ENCODE measurements around the gene ALG6.

The ALG6 gene

DNA sequence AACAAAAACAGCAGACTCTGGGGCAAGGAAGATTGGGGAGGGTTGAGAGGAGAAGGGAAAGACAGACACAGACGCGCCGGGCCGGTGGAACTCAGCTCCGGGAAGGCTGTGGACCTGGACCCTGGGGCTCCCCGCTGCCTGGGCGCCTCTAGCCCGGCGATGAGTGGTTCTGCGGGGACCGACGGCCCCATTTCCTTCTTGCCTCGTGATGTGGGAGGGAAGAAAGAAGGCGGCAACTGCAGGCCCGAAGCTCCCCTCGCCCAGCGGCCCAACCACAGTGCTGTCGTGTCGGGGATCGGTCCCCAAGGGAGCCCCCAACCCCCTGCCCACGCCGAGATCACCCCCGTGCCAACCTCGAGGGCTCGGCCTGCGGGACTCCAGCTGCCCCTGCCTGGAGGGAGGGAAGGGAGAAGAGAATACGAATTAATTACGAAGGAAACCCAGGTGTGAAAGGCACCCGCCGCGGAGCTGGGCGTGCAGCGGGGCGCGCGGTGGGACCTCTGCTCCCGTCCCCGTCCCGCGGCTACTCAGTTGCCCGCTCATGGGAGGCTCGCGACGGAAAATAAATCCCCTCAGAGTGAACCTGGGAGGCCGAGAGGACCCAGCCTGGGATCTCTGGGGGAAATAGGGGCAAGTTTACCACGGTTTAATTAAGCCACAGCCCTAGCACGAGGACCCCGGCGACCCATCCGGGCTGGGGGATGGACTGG is 37.7 kb upstream of the ALG6 start:
- TF ChIP-seq, protein P1, sequence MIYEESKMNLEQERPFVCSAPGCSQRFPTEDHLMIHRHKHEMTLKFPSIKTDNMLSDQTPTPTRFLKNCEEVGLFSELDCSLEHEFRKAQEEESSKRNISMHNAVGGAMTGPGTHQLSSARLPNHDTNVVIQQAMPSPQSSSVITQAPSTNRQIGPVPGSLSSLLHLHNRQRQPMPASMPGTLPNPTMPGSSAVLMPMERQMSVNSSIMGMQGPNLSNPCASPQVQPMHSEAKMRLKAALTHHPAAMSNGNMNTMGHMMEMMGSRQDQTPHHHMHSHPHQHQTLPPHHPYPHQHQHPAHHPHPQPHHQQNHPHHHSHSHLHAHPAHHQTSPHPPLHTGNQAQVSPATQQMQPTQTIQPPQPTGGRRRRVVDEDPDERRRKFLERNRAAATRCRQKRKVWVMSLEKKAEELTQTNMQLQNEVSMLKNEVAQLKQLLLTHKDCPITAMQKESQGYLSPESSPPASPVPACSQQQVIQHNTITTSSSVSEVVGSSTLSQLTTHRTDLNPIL (CRISPR knock-in tag; IDR thresholded peaks at IDR 0.05; ENCODE audit: low read depth) = no peak
- TF ChIP-seq ESRRG (CRISPR knock-in tag; IDR thresholded peaks at IDR 0.05) (no peak), ZFP3 (CRISPR knock-in tag; IDR thresholded peaks at IDR 0.05) (no peak), ZNF565 (CRISPR knock-in tag; conservative IDR thresholded peaks at IDR 0.05; ENCODE audit: low read depth) (no peak), SNAI2 (CRISPR knock-in tag; IDR thresholded peaks at IDR 0.05) (no peak), ISL1 (CRISPR knock-in tag; IDR thresholded peaks at IDR 0.05) (no peak), ZNF70 (CRISPR knock-in tag; IDR thresholded peaks at IDR 0.05) (no peak), PATZ1 (CRISPR knock-in tag; IDR thresholded peaks at IDR 0.05; ENCODE audit: borderline replicate concordance) (no peak), BACH2 (CRISPR knock-in tag; IDR thresholded peaks at IDR 0.05; ENCODE audit: borderline replicate concordance) (no peak), ZC3H10 (CRISPR knock-in tag; IDR thresholded peaks at IDR 0.05) (no peak), TOX (CRISPR knock-in tag; IDR thresholded peaks at IDR 0.05; ENCODE audit: borderline replicate concordance) (no peak), TCF4 (CRISPR knock-in tag; IDR thresholded peaks at IDR 0.05; ENCODE audit: borderline replicate concordance) (no peak), GLIS3 (CRISPR knock-in tag; IDR thresholded peaks at IDR 0.05) (no peak), RARB (CRISPR knock-in tag; IDR thresholded peaks at IDR 0.05) (no peak), POU6F1 (CRISPR knock-in tag; IDR thresholded peaks at IDR 0.05; ENCODE audit: borderline replicate concordance, low read depth) (no peak), ZFP30 (CRISPR knock-in tag; IDR thresholded peaks at IDR 0.05) (no peak)
- ATAC-seq = no peak

DNA sequence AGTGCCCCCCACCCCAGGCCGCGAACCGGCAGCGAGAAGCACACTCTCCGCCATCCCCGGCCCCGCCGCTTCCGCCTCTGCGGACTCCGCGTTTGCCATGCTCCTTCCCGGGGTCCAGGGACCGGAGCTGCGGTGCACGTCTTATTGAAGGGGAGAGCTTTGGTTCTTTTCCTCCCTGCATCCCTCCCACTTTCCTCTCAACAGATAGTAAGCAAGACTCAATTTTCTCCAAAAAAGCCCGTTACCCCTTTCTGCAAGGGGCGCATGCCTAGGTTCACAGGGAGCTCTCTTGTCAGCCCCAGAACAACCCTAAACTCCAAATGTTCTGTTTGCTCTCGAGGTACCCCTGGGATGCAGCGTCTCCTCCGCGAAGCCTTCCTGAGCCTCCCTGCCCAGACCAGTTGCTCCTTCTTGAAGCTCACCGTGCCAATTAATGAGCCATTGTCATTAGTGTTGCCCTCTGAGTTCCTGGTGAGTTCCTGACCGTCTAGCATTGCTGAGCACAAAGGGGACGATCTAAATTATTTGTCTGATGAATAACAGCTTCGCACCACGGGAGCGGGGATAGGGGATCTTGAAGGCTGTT is 37.0 kb upstream of the ALG6 start:
- no peak for ATAC-seq
- TF ChIP-seq CSRNP3 (CRISPR knock-in tag; IDR thresholded peaks at IDR 0.05) = no peak
- no peak for TF ChIP-seq ISL1 (CRISPR knock-in tag; IDR thresholded peaks at IDR 0.05)
- TF ChIP-seq ZC3H10 (CRISPR knock-in tag; IDR thresholded peaks at IDR 0.05) = no peak
- TF ChIP-seq RARB (CRISPR knock-in tag; IDR thresholded peaks at IDR 0.05) = no peak
- TF ChIP-seq ESRRG (CRISPR knock-in tag; IDR thresholded peaks at IDR 0.05) = no peak
- no peak for TF ChIP-seq TOX (CRISPR knock-in tag; IDR thresholded peaks at IDR 0.05; ENCODE audit: borderline replicate concordance)

GRCh38 chr1:63342402-63342801 is 25.0 kb upstream of the ALG6 start:
- ATAC-seq = no peak
- TF ChIP-seq PATZ1 (CRISPR knock-in tag; IDR thresholded peaks at IDR 0.05; ENCODE audit: borderline replicate concordance) (no peak), POU6F1 (CRISPR knock-in tag; IDR thresholded peaks at IDR 0.05; ENCODE audit: borderline replicate concordance, low read depth) (no peak), ZC3H10 (CRISPR knock-in tag; IDR thresholded peaks at IDR 0.05) (no peak), TOX (CRISPR knock-in tag; IDR thresholded peaks at IDR 0.05; ENCODE audit: borderline replicate concordance) (no peak), ESRRG (CRISPR knock-in tag; IDR thresholded peaks at IDR 0.05) (no peak), ZNF565 (CRISPR knock-in tag; conservative IDR thresholded peaks at IDR 0.05; ENCODE audit: low read depth) (no peak)

Data from SK-N-SH treated with all-trans-retinoic acid at 6 μM for 48 hours (cell line).